C4-2B (cell line): ENCODE results near the gene PRG3.
"Not testable (repeated sequence)": the region's sequence is repeated elsewhere in the genome, so short reads cannot be mapped to it uniquely, and the experiment has no call there.

Experiments
- H3K27ac ChIP-seq: fragments of 450-650 bp; 2 replicates; pipeline ENCODE4 v1.5.1; 2017
- CTCF ChIP-seq: fragments of 450-650 bp; conservative IDR thresholded peaks from 2 replicates; pipeline ENCODE4 v1.5.1; 2017; ENCODE audit warnings: mild to moderate bottlenecking
- ZFX ChIP-seq: fragments of 450-650 bp; IDR thresholded peaks from 2 replicates; pipeline ENCODE4 v1.6.1; 2017

The PRG3 gene

GRCh38 chr11:57407941-57408475 is 27.1 kb upstream of the PRG3 start:
- TF ChIP-seq CTCF, result no peak
- no peak for TF ChIP-seq ZFX
- H3K27ac ChIP-seq, result no peak overlapping the region

DNA sequence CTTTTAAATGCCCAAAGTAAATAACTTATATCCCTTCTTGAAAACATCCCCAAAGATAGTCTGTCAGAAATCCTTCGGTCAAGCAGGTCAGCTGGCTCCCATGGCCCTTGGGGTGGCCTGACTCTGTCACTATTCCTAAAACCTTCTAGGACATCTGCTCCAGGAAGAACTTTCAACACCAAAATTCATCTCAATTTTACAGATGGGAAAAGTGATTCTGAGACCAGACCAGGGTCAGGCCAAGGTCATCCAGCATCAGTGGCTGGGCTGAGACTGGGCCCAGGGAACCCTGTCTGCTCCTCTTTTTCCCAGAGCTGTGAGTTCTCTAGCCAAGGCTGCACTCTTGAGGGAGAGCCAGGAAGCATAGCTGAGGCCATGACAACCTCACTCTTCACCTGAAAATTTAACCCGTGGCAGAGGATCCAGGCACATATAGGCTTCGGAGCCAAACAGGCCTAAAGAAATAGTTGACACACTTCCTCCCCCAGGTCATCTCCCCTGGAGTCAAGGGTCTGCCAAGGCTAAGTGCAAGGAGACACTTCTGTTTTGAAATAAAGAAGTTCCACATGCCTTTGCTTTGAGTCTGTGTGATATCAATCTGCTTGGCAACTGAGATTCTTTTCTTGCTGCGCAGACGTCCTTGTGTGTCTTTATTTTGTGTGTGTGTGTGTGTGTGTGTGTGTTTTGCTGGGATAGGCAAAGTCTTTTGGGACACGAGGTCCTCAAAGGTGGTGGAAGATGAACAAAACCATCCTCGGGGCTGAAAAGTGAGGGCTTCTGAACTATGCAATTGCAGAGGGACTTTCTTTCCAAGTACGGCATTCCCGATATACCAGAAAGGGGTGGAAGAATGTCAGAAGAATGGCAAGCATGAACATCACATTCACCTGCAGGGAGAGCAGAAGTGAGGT is 26.3 kb upstream of the PRG3 start:
- no peak overlapping the region for H3K27ac ChIP-seq
- TF ChIP-seq ZFX, result no peak

- TF ChIP-seq ZFX, result no peak
- TF ChIP-seq CTCF, result no peak
- H3K27ac ChIP-seq, result no peak overlapping the region
Measured at GRCh38 chr11:57406337-57406904, 25.5 kb upstream of the PRG3 start.

DNA sequence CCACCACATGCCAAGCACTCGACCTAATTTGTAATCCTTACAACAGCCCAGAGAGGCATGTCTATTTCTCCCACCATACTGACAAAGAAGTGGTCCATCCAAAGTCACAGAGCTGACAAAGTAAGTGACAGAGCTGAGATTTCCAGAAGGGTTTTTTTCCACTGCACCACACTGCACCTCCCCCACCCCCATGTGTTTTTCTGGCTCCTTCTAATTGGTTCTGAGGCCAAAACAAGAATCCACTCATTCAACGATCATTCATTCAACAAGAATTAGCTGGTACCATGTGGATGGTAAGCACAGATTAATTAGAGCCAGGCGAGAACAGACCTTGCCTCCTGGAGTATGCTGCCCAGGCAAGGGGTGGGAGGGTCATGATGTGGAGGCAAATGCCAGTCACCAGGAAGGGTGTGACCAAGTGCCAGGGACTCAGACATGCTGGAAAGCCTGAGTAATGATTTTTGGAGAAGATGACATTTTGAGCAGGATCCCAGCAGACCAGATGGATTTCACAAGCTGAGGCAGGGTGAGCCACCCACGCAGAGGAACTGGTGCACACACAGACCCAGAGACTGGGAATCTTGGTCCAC is 24.4 kb upstream of the PRG3 start:
- TF ChIP-seq CTCF (no peak), ZFX (no peak)
- no peak overlapping the region for H3K27ac ChIP-seq

DNA sequence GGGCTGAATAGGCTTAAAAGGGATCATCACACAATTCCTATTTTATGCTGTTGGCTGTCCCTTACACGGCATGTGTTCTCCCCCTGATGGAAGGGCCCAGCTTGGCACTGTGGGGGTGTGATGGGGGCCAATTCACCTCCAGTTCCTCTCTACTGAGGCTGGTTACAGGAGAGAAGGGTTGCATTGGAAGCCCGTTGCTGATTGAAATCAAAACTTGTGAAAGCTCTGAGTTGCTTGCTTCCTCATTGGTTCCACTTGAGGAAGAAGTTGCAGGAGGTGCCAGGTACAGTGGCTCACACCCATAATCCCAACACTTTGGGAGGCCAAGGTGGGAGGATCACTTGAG is 22.8 kb upstream of the PRG3 start:
- H3K27ac ChIP-seq, result no peak overlapping the region
- no peak for TF ChIP-seq CTCF
- TF ChIP-seq ZFX, result no peak

- H3K27ac ChIP-seq, result not testable (repeated sequence)
Measured at GRCh38 chr11:57403003-57403801, 22.3 kb upstream of the PRG3 start.

- TF ChIP-seq CTCF (no peak), ZFX (no peak)
Measured at GRCh38 chr11:57402188-57403002, 21.4 kb upstream of the PRG3 start.

More at GRCh38 chr11:57402188-57403002, 21.4 kb upstream of the PRG3 start:
- no peak overlapping the region for H3K27ac ChIP-seq
